GM18868 (cell line): Measurements from ENCODE around the gene SPTSSB.
A peak's percentile ranks its signal among the peaks of the same experiment; 100 is the strongest.

ENCODE experiments used
- ATAC-seq: cut with Tn5 transposase; IDR thresholded peaks from one replicate; pipeline ENCODE4 v1.9.1; 2021; ENCODE audit warnings: mild to moderate bottlenecking, moderate library complexity; ENCODE audit not compliant: unreplicated experiment

SPTSSB gene

DNA sequence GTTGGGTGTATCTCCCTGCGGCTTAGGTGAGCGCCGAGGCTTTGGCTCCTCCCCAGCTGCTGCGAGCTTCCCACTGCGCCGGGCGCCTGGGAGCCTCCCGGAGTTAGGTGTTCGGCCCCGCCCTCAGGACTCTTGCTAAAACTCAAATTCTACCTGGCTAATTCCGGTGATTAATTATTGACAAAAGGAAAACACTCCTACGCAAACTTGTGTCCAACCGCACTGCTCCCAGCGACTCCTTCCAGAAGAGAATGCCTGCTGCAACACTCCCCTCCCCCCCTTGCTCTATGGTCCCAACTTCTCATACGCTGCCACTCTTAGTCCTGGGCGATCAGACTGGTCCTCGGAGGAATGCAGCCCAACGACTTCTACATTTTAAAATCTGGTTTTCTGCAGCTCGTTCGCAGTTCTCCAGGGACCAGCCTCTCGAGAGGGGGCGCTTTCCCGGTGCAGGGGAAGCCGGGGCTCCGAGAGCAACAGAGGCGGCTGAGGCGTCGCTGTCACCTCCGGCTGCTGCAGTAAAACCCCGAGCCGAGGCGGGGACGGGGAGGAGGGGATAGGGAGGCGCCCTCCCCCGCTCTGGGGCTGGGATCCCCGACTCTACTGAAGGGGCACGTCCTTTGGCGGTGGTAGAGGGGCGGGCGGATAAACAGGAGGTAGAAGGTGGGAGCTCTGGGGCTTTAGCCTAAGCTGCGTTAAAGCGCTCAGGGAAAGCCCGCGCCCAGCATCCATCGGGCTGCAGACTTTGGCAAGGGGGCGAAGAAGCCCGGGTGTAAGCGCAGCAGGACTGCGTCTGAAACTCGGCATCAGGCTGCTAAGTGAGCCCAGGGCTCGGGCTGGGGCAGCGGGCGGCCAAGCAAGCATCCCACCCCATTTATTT is at the start of gene SPTSSB:
SPTSSB (minus strand) TSS at position 77 of the 880 bp plus-strand sequence. CDS start 25,194 bp downstream, outside the sequence.
- peak; percentile 58 for ATAC-seq

- no peak for ATAC-seq
These were observed 49.4 kb upstream of the SPTSSB start for GRCh38 chr3:161420746-161421145.

- no peak for ATAC-seq
These were observed 48.4 kb upstream of the SPTSSB start for GRCh38 chr3:161419555-161420333.

DNA sequence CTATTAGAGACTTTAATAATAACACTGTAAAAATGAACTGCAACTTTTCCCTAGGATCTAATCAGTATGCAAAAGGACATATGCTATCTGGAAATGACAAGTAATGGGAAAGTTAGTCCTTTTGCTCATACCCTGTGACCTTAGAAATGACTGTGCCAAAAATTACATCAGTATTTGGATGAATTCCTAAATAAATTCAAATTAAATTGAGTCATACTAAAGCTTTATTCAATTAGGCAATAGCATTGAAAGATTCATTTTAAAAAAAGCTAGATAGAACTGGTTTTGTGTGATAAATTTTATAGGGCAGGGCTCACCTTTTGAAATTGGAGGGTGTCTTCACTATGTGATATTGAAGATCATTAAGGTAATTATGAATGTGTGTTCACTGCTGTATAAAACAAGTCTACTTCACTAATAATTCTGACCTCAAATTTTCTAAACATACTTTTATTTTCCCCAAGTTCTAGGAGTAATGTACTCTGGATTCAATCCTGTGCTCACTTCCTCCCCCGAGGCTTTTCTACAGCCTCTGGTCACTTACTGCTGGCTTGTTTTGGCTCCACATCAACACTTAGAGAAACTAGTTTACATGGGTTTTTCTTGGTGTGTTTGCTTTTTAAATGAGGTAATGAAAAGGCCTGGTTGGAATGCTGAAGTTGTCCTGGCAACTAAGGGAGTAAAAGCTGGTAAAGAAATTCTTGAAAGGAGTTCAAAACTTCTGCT is 44.4 kb upstream of the SPTSSB start:
- no peak for ATAC-seq

DNA sequence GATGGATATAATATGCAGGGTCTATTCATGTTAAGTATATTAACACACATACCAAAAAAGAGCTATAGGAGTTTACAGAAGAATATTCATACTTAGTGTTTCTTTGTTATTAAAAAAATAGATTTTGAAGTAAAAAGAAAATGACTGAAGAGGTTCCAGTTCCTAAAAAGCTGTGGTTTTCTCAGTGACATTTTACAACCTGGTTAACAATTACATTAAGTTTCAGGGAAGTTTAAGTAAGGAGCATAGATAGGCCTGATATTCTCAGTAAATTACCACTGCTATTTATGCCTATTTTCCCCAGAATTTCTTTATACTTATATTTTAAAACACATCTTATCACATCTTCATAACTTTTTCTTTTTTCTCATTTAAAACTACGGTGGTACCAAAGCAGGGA is 43.6 kb upstream of the SPTSSB start:
- ATAC-seq: no peak

- no peak for ATAC-seq
These were observed 42.5 kb upstream of the SPTSSB start for GRCh38 chr3:161413855-161414210.

DNA sequence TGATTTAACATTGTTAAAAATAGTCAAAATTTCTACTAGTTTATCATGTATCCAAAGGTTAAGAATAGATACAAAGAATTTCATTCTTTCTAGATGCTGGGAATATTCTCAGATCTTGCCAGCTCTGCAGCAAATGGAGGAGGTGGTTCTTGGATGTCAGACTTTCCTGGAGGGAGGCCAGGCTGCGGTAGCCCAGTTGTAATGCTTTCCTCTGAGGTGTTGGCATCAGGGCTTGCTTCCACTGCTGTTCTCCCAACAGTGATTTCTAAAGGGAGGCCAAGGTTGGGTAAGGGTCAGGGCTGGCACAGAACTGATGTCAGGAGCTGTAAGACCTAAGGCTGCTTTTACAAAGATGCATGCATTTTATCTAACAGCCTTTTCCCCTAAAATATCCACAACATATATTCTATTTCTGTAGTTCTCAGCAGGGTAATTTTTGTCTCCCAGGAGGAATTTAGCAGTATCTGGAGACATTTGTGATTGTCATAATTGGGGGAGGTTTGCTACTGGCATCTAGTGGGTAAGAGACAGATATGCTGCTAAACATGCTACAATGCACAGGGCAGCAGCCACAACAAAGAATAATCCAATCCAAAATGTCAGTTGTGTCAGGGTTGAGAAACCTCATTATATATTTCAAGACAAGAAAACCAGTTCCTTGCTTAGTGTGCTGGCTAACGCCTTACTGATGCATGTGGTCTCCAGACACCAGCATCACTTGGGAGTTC is 42.0 kb upstream of the SPTSSB start:
- no peak for ATAC-seq

DNA sequence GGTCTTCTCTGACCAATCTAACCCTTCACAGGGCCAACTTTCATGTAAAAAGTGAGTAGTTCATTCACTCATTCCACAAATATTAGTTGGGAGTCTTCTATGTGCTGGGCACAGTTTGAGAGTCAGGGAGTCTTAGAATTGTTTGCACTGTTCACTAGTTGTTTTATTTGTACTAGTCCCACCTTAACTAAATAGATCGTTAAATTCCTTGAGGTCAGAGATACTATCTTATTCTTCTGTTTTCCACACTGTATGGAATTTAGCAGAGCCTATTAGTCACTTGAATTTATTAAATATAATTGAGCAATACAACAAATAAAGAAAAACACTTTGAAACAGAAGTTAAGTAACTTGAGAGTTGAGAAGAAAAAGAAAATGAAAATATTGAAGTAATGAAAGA is 40.8 kb upstream of the SPTSSB start:
- ATAC-seq: no peak

DNA sequence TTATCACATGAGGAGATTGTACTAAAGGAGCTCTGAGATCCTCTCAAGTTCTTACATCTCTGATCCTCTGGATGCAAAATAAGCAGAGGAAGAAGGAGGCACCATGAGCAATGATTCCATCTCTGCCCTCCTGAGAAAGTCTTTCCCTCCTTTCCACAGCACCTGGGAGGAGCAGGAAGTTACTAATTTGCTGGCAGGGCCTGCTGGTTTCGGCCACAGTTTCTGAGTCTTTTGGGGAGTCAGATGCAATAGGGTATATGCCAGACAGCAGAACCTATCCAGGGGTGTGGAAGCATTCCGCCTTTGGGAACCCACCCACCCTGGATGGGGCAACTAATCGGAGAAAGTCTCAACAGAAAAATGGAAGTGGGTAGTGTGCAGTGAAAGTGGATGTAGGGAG is 38.5 kb upstream of the SPTSSB start:
- ATAC-seq: no peak

DNA sequence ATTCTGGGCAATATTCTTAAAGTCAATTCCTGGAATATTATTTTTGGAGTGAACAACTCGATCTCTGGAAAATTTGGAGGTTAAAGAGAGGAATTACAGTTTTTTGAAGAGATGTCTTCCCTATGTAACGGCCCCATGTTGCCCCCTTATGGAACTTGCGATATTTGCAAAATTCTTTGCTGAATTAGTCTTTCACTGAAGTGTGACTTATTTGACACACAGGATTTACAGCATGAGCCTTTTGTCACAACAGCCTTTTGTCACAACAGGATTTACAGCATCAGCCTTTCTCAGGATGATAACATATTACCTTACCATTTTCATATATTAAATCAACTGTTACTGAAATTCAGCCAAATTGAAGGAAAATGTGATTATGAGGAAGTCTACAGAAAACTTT is 37.8 kb upstream of the SPTSSB start:
- peak; percentile 61 for ATAC-seq

- ATAC-seq: no peak
These were observed 35.6 kb upstream of the SPTSSB start for GRCh38 chr3:161406594-161407555.

GRCh38 chr3:161405836-161406235 is 34.5 kb upstream of the SPTSSB start:
- ATAC-seq: no peak

- ATAC-seq: no peak
These were observed 33.8 kb upstream of the SPTSSB start for GRCh38 chr3:161405087-161405486.

DNA sequence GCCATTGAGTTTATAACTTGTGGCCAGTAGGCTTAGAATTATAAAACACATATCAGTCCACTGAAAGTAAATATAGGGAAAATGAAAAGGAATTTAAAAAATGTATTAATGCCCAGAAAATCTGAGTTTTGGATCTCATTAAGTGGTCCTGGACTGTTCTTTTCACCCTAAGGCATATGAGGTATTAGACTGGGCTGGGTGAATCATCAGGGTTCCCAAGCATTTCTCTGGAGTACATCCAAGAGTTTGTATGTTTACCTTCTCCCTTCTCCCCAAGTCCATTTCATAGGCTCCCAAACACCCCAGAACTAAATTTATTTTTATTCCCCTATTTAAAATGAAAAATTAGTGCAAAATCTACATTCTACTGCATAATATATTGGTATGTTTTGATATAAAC is 31.9 kb upstream of the SPTSSB start:
- no peak for ATAC-seq

- no peak for ATAC-seq
These were observed 30.1 kb upstream of the SPTSSB start for GRCh38 chr3:161401389-161401788.

DNA sequence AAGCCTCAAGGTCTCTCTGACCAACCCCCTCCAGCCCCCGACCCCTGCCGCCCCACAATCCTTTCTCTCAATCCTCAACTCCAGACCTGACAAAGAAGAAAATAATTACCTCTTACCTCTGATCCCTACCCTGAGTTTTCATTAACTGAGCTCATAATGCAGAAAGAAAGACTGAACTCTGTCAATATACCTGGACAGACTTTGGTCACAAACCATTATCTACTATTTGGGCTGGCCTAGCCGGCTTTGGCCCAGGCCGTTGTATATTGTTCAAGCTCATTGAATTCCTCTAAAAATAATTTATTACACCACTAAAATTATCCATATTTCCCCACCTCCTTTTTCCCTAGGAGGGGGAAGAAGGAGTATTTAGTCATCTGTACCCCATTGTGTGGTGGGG is 29.3 kb upstream of the SPTSSB start:
- no peak for ATAC-seq

GRCh38 chr3:161395115-161396012 is 24.0 kb upstream of the SPTSSB start:
- ATAC-seq: no peak

DNA sequence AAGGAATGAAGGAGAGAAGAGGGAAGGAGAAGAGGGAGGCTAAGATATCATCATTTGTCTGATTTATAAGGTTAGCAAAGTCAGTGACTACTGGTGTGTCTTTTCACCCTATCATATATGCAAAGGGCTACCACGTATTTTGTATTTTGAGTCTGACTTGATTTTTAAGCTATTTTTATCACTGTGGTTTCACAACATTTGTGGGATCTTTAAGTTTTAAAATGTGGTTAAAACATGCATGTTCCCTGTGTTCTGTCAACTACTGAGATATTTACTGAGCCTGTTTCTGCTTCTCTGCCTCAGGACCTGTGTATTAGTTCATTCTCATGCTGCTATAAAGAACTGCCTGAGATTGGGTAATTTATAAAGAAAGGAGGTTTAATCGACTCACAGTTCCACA is 22.5 kb upstream of the SPTSSB start:
- peak; percentile 49 for ATAC-seq

DNA sequence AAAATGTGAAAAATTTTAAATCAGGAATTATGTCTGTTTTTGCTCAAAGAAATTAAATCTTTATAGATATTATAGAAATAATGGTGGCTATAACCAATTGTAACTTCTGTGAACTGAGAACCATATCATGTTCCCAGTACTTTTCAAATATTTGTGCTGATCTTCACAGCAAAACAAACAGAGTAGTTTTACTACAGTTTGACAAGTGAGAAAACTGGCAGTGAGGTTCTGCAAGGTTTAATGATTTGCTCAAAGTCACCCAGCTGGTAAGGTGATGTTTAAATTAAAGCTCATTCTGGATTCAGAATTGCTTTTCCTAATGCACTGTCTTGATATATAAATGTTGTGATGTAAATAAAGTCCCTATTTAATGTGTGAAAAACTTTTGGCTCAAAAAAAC is 22.0 kb upstream of the SPTSSB start:
- ATAC-seq: no peak
